Stimulated activated CD8-positive, alpha-beta memory T cell treated with anti-CD3 and anti-CD28 coated beads, Interleukin-4, amount 100 ng/mL, for 4 hours (primary cell): ENCODE data around the gene CBY1.

Source experiments
- DNase-seq, 2 donors: peaks; one replicate each; pipeline ENCODE4 v3.0.0-alpha.2; 2020; ENCODE audit warnings: low read depth in 2 of 2, low spot score in 1 of 2

The CBY1 gene

GRCh38 chr22:38649841-38650522 is 6.5 kb upstream of the CBY1 start:
- DNase-seq: no peak

- DNase-seq: no peak
These were observed 3.6 kb upstream of the CBY1 start for GRCh38 chr22:38652859-38653258.

DNA sequence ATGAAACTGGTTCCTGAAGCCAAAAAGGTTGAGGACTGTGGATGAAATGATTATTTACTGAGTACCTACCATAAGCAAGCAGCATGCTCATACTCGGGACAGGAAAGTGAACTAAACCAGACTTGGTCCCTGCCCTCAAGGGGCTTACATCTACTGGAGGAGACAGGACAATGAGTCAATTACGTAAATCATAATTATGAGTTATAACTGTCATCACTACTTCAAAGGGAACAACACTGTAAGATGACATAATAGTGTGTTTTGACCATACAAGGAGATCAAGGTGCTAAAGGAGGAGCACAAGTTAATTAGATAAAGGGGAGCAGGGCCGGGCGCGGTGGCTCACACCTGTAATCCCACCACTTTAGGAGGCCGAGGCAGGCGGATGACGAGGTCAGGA is 2.7 kb upstream of the CBY1 start:
- no peak for DNase-seq

GRCh38 chr22:38655519-38656255 is 751 bp upstream of the CBY1 start:
- no peak for DNase-seq

DNA sequence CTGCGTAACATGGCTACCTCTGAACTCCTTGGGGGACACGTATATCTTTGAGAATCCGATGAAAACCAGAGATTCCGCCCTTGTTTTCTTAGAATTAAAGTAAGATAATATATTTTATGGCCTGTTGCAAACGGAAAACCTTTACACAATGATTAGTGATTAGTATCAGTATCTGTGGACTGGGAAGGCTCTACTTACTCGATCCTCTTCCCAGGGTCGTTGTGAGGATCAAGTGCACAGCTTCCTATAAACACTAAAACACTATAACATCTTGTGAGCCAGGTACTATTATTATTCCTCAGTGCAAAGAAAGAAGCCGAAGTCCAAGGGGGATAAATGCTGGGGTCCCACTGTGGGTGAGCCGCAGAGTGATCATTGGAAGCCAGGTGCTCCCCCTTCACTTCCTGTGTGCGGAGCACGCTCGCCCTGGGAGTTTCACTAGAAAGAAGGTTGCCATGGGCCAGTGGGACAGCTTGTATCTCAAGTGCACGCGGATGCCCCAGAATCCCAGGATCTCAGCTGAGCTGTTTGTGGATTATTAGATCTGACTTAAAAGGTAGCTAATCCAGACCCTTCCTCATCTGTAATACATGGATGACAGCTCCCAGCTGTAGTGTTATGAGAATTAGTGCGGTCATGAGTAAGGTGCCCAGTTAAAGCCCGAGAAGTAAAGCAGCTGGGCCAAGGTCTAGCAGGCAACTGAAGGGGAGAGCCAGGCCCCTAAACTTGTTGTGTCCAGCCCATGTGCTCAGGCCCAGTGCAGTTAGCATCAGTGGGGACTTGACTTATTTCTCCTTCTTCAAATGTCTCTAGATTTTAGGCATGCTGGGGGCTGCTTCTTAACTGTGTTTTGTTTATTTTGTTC is 839 bp downstream of the CBY1 start:
- no peak for DNase-seq

- DNase-seq: no peak
These were observed 18.4 kb downstream of the CBY1 start for GRCh38 chr22:38674888-38675287.

DNA sequence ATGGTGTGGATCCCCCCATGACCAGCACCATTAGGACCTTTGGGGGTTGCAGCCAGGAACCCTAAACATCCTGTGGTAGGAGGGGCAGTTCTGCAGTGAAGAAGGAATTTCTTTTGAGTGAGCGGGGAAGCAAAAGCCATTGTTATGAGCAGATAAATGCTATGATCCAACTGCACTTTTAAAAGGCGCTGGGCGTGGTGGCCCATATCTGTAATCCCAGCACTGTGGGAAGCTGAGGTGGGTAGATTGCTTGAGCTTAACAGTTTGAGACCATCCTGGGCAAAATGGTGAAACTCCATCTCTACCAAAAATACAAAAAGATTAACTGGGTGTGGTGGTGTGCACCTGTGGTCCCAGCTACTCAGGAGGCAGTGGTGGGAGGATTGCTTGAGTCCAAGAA is 19.4 kb downstream of the CBY1 start:
- DNase-seq: no peak

DNA sequence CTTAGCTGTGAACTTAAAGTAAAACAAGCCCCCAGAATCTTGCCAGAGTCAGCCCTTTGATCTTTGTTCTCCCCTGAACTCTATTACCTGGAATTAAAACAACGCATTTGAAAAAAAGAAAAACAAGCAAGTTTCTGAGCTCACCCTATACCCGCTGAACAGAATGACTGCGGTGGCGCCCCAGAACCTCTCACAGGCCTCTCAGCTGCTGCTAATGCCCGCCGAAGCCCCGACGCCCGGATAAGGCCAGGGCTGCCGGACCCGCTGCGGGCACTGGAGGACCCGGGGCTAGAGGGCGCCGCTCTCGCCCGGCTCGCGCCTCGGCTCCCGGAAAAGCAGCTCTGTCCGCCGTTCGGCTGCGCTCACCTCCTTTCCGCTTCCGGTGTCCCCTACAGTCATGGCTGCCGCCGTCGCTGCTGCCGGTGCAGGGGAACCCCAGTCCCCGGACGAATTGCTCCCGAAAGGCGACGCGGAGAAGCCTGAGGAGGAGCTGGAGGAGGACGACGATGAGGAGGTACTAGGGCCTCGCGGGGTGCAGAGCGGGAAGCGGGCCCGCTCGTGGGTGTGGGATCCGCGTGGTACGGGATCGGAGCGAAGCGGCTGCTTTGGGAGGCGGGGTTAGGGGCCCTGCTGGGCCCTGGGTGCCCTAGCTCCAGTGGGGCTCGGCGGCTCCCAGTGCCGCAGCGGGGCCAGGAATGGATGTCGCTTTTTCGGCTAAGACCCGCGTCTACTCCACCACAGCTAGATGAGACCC is 25.3 kb downstream of the CBY1 start, which contains the start of gene TOMM22:
Gene TOMM22, plus strand, starts transcription at position 376 of the 754 bp plus-strand sequence. Its CDS starts 22 bp downstream, at position 398.
- DNase-seq: peak; percentile 55 to 71

GRCh38 chr22:38684895-38685294 is 28.5 kb downstream of the CBY1 start:
- DNase-seq: no peak

DNA sequence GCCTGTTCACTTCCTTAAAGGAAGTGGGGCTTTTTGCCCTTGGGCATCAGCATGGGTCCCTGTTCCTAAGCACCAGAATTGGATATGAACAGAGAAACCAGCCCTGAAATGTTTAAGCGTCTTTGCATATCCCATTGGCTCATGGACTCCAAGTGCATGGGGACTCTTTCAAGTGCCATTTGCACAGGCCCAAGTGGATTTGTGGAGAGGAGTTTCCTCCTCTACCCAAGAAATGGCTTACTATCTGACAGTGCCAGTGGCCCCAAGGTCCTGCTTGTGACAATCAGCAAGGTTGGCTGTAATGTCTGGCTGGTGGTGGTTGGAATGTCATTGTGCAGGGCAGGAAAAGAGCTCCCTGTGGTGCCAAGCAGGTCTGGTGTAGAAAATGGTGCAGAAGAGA is 29.3 kb downstream of the CBY1 start:
- DNase-seq: no peak

- no peak for DNase-seq
These were observed 33.2 kb downstream of the CBY1 start for GRCh38 chr22:38689651-38690050.

GRCh38 chr22:38694049-38694448 is 37.6 kb downstream of the CBY1 start:
- DNase-seq: no peak

DNA sequence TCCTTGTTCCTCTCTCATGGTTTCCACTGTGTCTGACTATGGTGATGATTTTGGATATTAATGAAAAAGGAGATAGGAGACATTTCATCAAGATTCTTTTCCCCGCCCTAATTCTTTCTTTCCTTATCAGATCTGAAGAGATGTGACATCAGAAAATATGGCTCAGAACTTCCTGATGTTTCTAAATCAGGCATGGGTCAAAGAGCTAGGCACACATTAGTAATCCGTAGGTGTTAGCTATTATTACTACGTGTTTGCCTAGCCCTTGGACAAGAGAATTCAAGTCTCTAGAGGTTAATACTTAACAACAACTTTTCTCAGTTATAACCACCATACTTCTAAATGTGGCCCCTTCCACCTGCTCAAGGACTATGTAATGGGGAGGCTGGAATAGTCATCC is 38.5 kb downstream of the CBY1 start:
- no peak for DNase-seq

- no peak for DNase-seq
These were observed 40.4 kb downstream of the CBY1 start for GRCh38 chr22:38696606-38697424.

DNA sequence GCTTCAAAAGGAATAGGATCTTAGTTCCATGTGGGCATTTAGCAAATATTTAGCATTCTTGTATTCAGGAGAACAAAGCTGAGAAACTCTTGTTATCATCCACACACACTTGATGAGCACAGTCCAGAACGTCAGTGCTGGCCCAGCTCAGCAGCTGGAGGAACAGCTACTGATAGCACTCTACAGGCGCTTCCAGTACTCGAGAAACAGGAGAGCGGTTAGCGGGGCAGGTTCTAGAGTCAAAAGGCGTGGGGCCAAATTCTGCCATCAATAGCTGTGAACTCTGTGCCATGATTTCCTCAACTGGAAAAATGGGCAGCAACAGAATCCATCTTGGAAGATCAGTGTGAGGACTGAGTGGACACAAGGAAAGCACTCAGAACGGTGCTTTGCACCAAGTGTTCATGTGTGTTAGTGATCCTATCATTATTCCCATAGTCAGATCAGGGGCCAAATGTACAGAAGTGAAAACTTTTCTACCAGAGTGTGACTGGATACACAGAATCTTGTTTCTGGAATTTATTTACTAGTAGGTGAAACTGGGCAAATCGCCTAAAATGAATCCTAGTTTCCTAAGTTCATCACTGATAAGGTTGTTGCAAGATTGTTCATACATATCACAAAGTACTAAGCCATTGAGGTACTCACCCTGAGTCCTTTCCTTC is 41.1 kb downstream of the CBY1 start:
- no peak for DNase-seq

- DNase-seq: no peak
These were observed 42.1 kb downstream of the CBY1 start for GRCh38 chr22:38698407-38699094.

DNA sequence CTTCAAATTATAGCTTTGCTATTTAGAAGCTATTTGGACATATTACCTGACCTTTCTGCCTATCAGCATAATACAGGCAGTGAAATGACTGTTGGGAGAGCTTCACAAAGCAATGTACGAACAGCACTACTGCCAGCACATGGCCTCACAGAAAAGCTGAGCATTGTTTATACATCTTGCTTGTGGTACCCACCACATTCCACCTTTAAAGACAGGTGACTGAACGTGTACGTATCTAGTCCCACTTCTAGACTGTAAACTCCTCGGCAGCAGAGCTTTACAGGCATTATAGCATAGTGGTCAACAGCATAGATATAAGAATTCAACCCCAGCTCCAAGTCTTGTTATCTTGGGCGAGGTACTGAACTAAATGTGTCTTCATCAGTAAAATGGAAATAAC is 42.7 kb downstream of the CBY1 start:
- DNase-seq: no peak

- no peak for DNase-seq
These were observed 43.3 kb downstream of the CBY1 start for GRCh38 chr22:38699784-38700183.

DNA sequence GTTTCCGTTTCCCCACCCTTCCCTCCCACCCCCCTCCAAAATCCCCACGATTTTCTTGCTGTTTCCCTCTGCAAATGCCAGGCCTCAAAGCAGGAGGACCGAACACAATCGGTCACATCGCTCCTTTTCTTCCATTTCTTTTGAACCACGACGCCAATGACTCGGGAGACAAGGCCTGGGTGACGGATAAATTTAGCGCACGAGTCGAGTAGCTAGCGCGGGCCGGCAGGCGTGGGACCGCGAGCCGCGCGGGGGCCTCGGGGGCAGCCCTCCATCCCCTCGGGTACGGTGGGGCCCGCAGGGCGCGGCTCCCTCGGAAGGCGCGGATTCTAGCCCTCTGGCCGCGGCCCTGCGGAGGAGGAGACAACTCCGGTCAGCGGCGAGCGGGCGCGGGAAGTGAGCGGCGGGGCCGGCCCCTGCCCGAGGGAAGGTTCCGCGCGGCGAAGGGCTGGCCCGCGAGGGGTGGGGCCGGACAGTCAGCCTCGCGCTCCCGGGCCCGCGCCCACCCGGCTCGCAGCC is 43.9 kb downstream of the CBY1 start:
- DNase-seq: no peak
